Measurements from ENCODE around the gene PCTP.

Gene PCTP

DNA sequence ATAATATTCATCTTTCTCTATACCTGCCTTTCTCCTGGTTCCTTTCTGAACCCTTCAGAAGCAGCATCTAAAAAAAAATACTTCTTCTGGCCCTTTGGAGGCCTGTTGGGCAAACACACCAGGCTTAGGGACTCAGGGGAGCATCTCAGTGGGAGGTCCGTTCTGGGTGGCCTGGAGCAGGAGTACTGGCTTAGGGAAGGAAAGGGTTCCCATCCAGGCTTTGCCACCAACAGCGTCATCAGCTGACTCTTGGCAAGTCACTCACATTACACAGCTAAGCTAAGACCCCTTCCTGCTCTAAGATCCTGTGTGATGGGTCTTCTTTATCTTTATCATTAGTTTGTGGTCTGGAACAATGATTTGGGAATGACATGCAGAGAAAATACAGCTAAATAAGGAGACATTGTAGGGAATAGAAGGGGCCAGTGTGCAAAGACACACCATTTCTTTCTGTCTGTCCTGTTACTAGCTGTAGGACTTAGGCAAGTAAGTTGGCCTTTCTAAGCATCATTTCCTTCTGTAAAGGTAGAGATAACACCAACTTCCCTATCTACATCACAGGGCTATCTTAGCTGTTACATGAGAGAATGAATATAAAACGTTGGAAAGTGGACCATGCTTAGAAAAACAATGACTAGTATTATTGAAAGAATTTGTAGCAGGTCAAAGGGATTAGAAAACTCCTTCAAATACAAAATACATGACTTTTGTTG lies 9.9 kb downstream of the PCTP start:
- DNase-seq, result no peak

DNA sequence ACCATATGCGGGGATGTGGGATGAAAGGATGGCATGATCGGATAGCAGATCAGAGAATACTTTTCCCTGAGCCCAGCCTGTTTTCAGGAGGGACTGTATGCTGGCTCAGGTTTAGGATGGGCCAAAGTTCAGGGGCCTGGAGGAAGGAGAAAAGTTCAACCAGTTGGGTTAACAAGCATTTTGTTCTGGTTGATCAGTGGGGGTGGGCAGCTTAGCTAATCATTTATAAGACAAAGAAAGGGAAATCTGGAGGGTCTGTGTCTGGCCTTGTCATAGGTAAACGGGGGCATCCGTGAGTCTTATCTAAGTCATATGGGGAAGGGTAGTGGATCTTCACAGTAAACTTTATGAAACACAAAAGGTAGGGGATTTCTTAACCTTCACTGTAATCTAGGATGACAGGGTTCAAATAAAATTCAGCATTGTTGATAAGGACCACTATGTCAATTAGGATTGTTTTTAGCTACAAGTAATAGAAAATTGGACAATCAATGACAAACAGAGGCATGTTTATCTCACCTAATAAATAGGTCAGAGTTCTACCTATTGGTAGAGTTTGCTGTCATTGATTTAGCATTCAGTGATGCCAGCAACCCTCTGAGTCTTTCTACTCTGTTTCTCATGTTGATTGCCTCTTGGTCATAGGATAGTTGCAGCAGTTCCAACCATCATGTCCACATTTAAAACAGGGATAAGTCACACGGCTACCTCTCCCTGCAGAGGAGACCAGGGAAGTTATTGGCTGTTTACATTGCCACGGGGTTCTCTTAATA lies 11.4 kb downstream of the PCTP start:
- no peak for DNase-seq

DNA sequence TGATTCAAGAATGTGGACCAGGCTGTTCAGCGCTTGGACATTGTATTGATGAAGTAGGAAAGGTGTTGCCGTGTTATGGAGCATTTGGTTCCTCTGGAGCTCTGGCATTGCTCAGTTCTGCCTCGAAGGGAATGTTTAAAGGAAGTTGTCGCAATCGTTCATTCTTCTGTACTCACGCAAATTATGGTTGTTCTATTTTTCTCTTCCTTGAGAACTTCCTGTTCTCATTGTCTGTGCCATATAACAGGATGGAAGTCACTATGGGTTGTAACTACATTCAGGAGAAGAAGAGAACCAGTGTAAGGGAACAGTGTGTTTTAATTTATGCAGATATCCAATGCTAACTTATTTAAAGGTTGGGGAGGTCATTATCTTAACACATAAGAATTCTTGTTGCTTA lies 13.0 kb downstream of the PCTP start:
- no peak for DNase-seq

DNA sequence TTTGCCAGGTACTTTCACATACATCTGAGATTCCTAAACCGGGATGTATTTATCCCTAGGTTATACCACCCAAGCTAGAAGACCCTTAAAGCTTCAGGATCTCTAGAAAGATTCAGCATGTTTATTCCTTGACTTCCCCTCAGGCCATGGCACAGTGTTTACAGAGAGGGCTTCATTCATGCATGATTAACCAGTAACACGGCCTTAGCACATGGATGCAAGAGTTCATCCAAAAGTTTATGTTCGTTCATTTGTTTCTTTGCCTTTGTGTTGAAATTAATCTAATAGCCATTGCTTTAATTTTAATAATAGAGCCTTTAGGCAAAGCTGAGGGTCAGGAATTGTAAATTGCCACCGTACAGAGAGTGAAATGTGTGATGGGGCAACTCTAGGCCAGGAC lies 13.8 kb downstream of the PCTP start:
- no peak for DNase-seq

DNA sequence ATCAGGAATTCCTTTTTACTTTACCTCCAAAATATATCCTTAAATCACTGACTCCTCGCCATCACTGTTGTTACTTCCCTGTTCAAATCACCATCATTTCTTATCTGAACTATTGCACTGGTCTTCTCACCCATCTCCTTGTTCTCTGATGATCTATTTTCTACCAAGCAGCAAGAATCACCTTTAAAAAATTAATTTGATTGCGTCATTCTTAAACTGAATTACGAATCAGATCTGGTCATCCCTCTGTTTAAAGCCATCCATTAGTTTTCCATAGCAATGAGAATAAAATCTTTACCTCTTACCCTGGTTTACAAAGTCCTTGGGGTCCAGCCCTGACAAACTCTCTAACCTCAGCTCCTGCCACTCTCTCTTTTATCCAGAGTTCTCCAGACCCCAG lies 14.6 kb downstream of the PCTP start:
- DNase-seq, result no peak

DNA sequence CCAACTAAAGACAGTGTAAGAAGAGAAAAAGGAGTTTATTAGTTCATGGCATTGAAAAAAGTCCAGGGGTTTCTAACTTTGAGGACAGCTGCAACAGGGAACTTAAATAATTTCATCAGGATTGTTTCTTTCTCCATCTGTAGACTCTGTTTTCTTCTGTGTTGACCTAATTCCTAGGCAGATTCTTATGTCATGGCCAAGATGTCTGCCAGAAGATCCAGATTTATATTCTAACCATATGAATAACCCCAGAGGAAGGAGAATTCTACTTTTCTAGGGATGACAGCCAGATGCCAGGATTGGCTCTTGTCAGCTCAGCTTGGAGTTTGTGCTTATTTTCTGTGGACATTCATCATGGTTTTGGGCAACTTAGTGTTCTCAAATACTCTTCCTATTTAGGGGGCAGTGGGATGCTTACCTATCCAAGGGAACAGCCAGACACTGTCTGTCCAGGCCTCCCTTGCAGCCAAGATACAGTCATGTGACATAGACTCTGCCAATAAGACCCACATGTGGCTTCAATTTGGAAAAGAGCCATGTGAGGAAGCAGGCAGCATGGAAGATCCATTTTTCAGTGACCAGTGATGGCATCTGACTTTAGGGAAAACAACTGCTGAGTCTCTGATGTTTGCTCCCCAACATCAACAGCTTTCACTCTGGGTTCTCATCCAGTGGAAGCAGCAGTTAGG lies 18.2 kb downstream of the PCTP start:
- no peak for DNase-seq

DNA sequence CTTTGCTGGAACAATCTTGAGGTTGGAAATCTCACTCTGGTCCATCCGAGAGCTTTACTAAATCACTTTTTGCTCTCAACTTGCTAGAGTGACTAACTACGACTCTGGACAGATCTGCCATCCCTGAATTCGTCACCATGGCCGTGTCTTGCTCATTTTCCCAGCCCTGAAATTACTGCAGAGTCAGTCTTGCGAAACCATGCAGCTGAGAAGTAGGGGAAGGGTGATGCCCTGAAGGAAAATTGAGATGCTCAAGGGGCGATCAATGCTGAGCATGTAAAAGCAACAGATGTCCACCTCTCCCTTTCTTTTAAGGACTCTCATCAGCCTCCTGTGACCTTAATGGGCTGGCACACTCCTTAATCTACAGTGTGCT lies 18.8 kb downstream of the PCTP start:
- DNase-seq, result no peak

DNA sequence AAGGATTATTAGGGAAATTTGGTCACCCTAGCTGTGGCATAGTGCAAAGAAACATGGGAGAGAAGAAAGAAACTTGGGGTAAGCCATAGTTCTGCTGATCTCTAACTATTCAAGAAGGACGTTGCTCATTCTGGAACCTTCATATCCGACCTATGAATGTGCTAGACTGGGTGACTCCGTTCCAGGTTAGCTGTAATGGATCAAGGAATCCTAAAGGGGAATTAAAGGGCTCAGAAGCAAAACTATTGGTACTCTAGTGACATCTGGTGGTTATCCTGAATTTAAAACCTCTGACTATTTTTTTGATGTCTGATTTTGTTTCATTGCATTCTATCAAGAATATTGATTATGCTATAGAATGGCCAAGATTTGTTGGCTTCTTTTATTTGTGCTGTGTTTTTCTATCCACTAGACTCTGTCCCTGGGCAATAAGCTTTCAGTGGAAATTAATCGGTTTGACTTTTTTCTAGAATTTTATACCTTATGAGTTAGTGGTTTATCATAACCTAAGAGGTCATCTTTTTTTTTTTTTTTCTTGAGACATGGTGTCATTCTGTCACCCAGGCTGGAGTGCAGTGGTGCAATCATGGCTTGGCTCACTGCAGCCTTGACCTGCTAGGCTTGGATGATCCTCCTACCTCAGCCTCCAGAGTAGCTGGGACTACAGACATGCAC lies 19.5 kb downstream of the PCTP start:
- no peak for DNase-seq

DNA sequence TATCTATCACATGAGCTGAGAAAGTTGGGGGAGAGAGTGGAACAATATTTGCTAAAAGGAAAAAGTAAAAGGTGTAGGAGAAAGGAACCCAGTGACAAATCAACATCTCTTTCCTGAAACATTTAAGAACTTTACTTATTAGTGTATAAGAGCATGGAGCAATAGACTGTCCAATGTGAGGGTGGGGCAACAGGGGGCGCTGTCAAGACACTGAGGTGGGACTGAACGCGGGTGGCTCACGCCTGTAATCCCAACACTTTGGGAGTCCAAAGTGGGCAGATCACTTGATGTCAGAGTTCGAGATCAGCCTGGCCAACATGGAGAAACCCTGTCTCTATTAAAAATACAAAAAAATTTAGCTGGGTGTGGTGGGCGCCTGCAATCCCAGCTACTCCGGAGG lies 21.2 kb downstream of the PCTP start:
- no peak for DNase-seq

DNA sequence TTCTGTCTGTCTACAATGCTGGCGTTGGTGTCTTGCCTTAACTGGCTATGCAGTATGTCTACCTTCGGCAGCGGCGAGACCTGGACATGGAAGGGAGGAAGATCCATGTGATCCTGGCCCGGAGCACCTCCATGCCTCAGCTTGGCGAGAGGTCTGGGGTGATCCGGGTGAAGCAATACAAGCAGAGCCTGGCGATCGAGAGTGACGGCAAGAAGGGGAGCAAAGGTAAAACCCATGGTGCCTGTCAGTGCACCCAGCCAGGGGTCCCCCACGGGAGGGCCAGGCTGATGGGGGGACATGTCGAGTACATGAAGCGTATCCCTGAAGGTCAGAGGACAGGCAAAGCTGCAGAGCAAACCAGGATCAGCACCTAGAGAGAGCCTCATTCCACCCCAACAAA lies 22.8 kb downstream of the PCTP start:
- no peak for DNase-seq

DNA sequence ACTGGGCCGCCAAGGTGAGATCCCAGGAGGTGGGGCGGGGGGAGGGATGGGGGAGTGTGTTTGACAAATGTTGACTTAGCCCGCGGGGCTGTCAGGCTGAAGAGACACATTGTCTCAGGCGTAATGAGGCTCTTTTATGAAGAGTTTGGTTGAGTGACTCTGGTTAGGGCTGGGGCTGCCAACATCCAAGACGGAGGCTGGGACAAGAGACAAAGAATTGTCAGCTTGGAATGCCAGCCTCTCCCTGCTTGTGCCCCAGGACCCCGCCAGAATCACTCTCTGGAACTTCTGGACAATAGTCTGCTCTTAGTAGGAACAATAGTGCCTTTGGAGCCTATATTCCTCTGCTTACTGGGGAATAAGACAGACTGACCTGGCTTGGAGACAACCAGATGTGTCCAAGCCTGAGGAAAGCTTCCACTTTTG lies 24.0 kb downstream of the PCTP start:
- no peak for DNase-seq

DNA sequence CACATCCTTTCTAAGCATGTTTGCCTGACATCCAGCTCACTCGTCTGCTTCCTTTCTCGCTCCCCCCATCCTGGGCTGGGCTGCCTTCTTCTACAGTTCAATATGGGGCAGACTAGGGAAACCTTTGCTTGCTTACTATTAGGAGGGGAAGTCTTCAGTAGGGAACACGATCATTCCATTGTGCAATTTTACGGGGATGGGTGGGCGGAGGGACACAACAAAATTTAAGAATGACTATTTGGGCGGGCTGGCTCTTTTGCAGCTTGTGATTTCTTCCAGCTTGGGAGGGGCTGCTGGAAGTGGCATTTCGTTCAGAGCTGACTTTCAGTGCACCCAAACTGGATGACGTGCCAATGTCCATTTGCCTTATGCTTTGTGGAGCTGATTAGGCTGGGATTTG lies 25.4 kb downstream of the PCTP start:
- DNase-seq, result no peak

DNA sequence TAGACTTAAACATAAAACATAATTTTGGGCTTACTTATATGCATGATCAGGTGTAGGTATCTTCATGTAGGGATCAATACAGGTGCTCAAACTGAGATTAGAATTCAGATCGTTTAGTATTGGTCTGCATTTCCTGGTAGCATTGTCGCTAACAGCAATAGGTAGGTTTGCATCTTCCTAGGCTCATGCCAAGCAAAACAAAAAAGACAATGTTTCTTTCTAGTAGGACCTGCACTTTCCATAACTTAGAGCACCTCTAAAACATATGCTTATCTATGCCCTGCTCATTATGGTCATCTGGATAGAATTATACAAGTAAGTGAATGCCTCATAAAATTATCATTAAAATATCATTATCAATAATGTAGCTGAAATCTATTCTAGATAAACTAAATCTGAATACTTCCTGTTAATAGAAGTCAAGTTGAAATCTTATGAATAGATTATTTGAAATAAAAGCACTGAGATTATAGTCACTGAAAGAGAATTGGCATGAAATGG lies 26.7 kb downstream of the PCTP start:
- no peak for DNase-seq

DNA sequence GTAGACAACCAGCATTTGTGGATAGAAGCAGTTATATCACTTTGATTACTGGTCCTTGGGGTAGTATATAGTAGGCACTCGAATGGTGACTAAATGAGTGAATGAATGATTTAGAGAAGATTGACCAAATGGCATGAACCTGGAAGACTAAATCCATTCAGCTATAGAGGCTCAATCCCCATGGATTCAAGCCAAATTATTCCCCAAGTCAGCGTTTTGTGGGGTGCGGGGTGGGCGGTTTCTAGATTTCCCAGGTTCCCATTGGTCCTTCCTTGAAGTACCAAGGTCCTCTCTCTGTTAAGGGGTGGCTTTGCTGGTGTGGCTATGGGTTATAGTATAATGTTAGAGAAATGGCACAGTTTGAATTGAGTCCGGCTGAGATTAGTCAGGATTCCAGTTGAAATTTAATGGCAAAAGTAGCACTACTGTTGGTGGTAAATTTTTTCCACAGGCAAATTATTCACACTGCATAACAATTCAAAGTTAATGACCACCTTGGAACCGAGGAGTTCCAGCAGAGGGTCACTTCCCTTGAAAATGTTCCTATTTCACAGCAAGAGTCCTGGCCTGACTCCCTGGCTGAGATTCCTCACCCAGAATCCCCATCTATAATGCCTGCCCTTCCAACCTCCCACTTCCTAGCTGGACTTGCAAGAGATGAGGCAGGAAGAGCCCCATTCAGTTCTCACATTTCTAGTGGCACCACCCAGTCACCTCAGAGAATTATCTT lies 27.7 kb downstream of the PCTP start:
- no peak for DNase-seq

DNA sequence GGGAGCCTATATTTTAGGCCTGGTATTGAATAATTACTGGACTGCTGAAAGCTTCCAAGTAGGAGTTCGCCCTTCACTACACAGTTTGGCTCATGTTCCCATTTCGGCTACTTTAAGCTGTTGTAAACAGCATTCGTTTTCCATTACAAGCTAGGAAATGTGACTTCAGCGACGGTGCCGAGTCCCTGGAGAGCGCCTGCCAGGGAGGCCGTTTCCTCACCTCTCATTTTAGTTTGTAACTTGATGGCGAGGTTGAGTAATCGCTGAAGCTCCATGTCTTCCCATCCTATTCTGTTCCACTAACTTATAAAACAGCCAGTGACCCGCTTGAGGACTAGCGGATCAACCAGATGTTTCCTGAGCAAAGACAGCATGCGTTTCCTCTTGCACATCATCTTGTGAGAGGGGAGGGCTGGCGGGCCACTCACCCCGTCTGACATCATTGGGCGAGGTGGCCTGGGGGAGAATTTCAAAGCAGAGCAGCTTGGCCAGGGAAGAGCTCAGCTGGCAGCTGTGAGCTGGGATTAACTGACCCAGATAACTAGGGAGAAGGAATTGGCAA lies 32.9 kb downstream of the PCTP start:
- no peak for DNase-seq

DNA sequence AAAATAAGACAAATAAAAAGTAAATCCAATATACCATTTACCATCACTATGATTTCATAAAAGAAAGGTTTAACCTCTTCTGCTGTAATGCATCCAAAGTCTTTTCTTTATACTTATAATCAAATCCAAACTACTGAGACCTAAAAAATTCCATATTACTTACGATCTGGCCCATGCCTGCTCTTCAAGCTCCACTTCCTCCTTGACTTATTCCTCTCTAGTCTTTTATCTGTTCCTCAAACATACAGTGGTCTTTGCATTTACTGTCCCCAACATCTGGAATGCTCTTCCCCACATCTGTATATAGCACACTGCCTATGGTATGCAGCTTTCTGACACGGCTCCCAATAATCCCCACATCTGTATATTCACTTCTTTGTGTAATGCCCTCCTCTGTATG lies 33.8 kb downstream of the PCTP start:
- no peak for DNase-seq

DNA sequence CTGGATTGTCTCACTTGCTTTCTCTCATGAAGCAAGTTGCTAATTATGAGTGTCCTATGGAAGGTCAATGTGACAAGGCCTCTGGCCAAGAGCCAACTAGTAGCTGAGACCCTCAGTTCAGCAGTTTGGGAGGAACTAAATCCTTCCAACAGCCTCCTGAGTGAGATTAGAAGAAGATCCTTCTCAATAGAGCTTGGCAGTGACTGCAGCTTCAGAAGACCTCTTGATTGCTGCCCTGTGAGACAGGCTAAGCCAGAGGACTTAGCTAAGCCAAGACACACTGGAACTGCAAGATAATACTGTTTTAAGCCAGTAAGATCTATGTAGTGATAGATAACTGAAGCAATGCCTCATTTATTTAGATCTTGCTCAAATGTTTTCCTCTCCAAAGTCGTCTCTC lies 34.3 kb downstream of the PCTP start:
- no peak for DNase-seq

DNA sequence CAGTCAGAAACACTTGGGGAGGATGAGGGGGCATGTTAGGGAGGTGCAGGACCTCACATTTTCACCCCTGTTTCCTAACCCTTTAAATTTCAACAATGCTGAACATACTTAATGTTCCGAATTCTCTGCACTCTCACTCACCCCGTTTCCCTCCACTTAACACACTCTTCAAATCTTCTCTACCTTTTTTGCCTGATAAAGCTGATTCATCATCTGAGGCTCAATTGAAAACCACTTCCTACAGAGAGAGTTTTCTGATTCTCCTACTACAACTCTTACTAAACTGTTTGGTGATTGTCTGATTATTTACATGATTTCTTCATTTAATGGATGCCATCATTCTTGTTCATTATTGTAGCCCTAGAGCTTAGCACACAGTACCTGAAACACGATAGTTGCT lies 42.4 kb downstream of the PCTP start:
- no peak for DNase-seq

DNA sequence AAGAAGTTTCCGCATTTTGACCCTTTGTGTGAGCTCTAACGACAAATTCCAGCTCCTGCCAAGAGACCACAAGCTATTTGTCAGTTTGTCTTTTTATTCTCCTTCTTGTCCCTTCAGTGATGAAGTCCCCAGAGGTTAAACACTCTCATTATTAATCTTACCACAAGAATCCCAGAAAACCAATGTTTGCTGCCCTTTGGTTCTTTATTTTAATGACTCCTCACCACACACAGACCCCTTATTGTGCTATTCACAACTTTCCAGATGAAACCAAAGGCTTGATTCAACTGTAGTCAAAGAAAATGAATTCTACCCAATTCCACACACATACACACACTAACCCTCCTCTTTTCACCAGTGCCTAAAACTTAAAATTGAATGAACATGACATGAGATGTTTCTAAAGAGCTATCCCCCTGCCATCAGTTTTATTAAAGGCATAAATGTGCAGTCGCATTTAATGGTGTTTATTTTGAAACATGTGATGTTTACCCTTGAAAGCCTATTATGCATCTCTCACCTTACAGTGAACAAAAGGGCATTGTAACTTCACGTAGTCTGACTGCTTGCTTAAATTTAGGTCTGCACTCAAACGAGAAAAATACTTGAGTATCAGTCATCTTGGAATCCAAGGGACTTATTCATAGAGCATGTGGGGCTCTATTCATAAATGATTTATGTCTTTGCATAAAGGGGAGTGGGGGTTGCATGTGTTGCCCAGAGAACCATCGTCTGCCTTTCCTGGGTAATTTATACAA lies 44.1 kb downstream of the PCTP start:
- DNase-seq, result no peak

DNA sequence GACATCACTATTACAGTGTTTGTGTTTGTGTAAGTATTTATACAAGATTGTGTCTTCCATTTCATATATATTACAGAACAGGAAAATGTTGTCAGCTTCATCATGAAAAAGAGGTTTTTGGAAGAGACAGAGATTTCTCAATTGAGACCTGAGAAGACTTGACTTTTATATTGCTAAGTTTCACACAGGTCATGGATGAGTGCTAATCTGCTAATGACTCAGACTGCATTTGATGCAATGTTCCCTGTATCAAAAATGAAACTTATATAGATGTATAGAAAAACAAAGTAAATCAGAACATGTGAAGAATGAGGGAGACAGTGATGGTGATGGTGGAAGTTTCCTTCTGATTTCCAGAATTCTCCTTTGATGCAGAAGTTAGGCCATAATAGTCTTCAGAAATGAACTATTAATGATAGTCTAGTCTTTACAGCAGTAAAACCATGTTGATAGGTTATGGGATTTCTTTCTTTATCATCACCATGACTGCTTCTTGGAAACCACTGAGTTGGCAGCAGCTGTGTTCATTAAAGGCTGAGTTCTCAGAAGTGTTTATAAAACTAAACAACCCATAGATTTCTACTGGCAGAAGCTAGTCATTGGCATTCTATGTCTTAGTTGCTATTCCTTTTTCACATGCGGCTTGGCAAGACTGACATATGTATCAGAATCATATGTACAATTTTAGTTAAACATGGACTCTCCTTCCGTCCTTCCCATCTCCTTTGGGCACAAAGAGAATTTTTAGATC lies 56.1 kb downstream of the PCTP start:
- no peak for DNase-seq

DNA sequence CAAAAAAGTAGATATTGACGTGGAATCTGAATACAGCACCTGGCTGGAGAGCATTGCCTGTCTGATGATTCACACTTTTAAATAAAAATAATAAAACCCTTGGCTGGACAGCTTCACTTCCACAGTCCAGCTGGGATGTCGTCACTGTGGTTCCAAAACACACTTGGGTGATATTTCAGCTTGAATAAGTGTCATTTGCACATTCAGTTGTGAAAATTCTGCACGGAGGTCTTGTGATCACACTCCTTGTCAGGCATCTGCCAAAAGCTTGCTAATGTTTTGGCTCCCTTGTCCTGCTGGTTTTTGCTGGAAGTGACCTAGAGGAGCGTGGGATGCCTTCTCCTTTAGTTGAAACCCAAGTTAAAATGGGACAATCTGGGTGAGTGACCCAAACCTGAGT lies 60.7 kb downstream of the PCTP start:
- no peak for DNase-seq
